Measurements from ENCODE around the gene CTSC. TPM values are rescaled to one million over a fixed set of nuclear protein-coding genes. Genes with fewer than 3 reads are reported as not detected.
A peak's percentile ranks its signal among the peaks of the same experiment; 100 is the strongest.

Gene CTSC
- total and polyA plus RNA-seq, 2 donors (not counting 1 experiment from before 2014, with no cell fraction given), result 18.7 to 18.8 TPM

GRCh38 chr11:88329563-88330250, 7.8 kb downstream of the CTSC start:
- POLR2A ChIA-PET, result no interaction called here
- DNase-seq, result no peak
- Mint-ChIP-seq H3K4me3 (peak overlapping the region; percentile 20), H3K27me3 (no peaks in the 10 kb centered on the region), H3K4me1 (peaks cover 45% of the 10 kb centered on the region), H3K9me3 (ENCODE audit: insufficient read depth) (no peaks in the 10 kb centered on the region), H3K27ac (peak overlapping the region; percentile 66)
- Histone ChIP-seq H3K4me2 (replicated peaks; ENCODE audit: low read depth, low read length, poor library complexity, severe bottlenecking) (no peak overlapping the region), H3K36me3 (replicated peaks in 1 of 2; ENCODE audit: control extremely low read depth in 1 of 2, control insufficient read depth in 1 of 2, extremely low read depth in 1 of 2, insufficient read depth in 2 of 2, low read length in 1 of 2) (peaks cover 3 to 16% of the 10 kb centered on the region in 2 experiments), H2AFZ (ENCODE audit: insufficient read depth, low read depth, low read length, poor library complexity, severe bottlenecking) (no peak overlapping the region), H3K9me3 (ENCODE audit: control extremely low read depth in 1 of 3, control insufficient read depth in 2 of 3, insufficient read depth in 1 of 3, low read length in 2 of 3) (no peaks in the 10 kb centered on the region), H3K27ac (ENCODE audit: low read length in 2 of 2) (no peak overlapping the region), H3K9ac (ENCODE audit: low read length) (no peak overlapping the region), H3K79me2 (ENCODE audit: control insufficient read depth, insufficient read depth, low read length) (no peaks in the 10 kb centered on the region), H4K20me1 (ENCODE audit: control insufficient read depth, insufficient read depth, low read length, poor library complexity, severe bottlenecking) (no peaks in the 10 kb centered on the region), H3K27me3 (replicated peaks in 1 of 4; ENCODE audit: control extremely low read depth in 1 of 4, control insufficient read depth in 3 of 4, insufficient read depth in 4 of 4, low read length in 3 of 4) (no peaks in the 10 kb centered on the region), H3K4me1 (ENCODE audit: control insufficient read depth in 2 of 2, insufficient read depth in 2 of 2, low read length in 2 of 2) (peaks cover 16 to 17% of the 10 kb centered on the region in 2 donors), H3K4me3 (ENCODE audit: control extremely low read depth in 1 of 5, extremely low read depth in 1 of 5, insufficient read depth in 1 of 5, low read depth in 2 of 5, low read length in 4 of 5) (no peak overlapping the region)
- CTCF ChIA-PET, result interaction anchor here (1.6 kb wide), 2 partner anchors 21 to 25 kb away, joined by 4 to 8 read pairs; no protein-coding TSS in a partner anchor
- intact Hi-C loops (cut with micrococcal nuclease), result no loop called here
- no peak for ATAC-seq (ENCODE audit: low read depth)
- 91% methylated on average over 4 of the region's 8 CpGs for WGBS (ENCODE audit: insufficient coverage)
- no peak for TF ChIP-seq EZH2 (IDR thresholded peaks at IDR 0.05; ENCODE audit: borderline replicate concordance, insufficient read depth, low read depth, low read length, poor library complexity, severe bottlenecking)

- Histone ChIP-seq H3K27ac (ENCODE audit: low read length in 2 of 2) (no peak overlapping the region), H3K4me1 (ENCODE audit: control insufficient read depth in 2 of 2, insufficient read depth in 2 of 2, low read length in 2 of 2) (peaks cover 16 to 17% of the 10 kb centered on the region in 2 donors)
Observed at GRCh38 chr11:88327462-88328143, 9.9 kb downstream of the CTSC start.

More at GRCh38 chr11:88327462-88328143, 9.9 kb downstream of the CTSC start:
- Mint-ChIP-seq H3K9me3 (ENCODE audit: insufficient read depth) (no peaks in the 10 kb centered on the region), H3K27ac (no peak overlapping the region), H3K4me3 (peak overlapping the region; percentile 26), H3K27me3 (no peaks in the 10 kb centered on the region), H3K4me1 (peaks cover 43% of the 10 kb centered on the region)
- H3K27me3 ChIP-seq (replicated peaks in 1 of 4; ENCODE audit: control extremely low read depth in 1 of 4, control insufficient read depth in 3 of 4, insufficient read depth in 4 of 4, low read length in 3 of 4), result no peaks in the 10 kb centered on the region
- H3K9me3 ChIP-seq (ENCODE audit: control extremely low read depth in 1 of 3, control insufficient read depth in 2 of 3, insufficient read depth in 1 of 3, low read length in 2 of 3), result no peaks in the 10 kb centered on the region
- no peak overlapping the region for H3K9ac ChIP-seq (ENCODE audit: low read length)
- H4K20me1 ChIP-seq (ENCODE audit: control insufficient read depth, insufficient read depth, low read length, poor library complexity, severe bottlenecking), result no peaks in the 10 kb centered on the region
- peaks cover 5 to 13% of the 10 kb centered on the region in 2 experiments for H3K36me3 ChIP-seq (replicated peaks in 1 of 2; ENCODE audit: control extremely low read depth in 1 of 2, control insufficient read depth in 1 of 2, extremely low read depth in 1 of 2, insufficient read depth in 2 of 2, low read length in 1 of 2)
- H3K4me3 ChIP-seq (ENCODE audit: control extremely low read depth in 1 of 5, extremely low read depth in 1 of 5, insufficient read depth in 1 of 5, low read depth in 2 of 5, low read length in 4 of 5), result no peak overlapping the region
- no CpG with 5 or more reads among the region's 3 CpGs for WGBS (ENCODE audit: insufficient coverage)
- TF ChIP-seq, protein P1, sequence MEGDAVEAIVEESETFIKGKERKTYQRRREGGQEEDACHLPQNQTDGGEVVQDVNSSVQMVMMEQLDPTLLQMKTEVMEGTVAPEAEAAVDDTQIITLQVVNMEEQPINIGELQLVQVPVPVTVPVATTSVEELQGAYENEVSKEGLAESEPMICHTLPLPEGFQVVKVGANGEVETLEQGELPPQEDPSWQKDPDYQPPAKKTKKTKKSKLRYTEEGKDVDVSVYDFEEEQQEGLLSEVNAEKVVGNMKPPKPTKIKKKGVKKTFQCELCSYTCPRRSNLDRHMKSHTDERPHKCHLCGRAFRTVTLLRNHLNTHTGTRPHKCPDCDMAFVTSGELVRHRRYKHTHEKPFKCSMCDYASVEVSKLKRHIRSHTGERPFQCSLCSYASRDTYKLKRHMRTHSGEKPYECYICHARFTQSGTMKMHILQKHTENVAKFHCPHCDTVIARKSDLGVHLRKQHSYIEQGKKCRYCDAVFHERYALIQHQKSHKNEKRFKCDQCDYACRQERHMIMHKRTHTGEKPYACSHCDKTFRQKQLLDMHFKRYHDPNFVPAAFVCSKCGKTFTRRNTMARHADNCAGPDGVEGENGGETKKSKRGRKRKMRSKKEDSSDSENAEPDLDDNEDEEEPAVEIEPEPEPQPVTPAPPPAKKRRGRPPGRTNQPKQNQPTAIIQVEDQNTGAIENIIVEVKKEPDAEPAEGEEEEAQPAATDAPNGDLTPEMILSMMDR (IDR thresholded peaks at IDR 0.05), result no peak
- no peak for TF ChIP-seq EZH2 (IDR thresholded peaks at IDR 0.05; ENCODE audit: borderline replicate concordance, insufficient read depth, low read depth, low read length, poor library complexity, severe bottlenecking)
- DNase-seq, result no peak
- no peaks in the 10 kb centered on the region for H3K79me2 ChIP-seq (ENCODE audit: control insufficient read depth, insufficient read depth, low read length)
- ChIA-PET POLR2A (interaction anchor here (2.6 kb wide), 1 partner anchor 10 kb away, joined by 7 read pairs; the partner anchor contains the start of gene CTSC), CTCF (interaction anchor here (1.5 to 1.7 kb wide), 2 partner anchors 10 kb away, joined by 5 to 6 read pairs; partner anchors contain the start of gene CTSC)
- no peak overlapping the region for H2AFZ ChIP-seq (ENCODE audit: insufficient read depth, low read depth, low read length, poor library complexity, severe bottlenecking)
- ATAC-seq (ENCODE audit: low read depth), result no peak
- intact Hi-C loops (cut with micrococcal nuclease), result loop anchor here (1.0 kb wide), 1 partner anchor 10 kb away; the partner anchor contains the start of gene CTSC
- H3K4me2 ChIP-seq (replicated peaks; ENCODE audit: low read depth, low read length, poor library complexity, severe bottlenecking), result peak overlapping the region; percentile 27
